ENCODE results near the gene SOBP. TPM values are rescaled to one million over a fixed set of nuclear protein-coding genes. Genes with fewer than 3 reads are reported as not detected.
A peak's percentile ranks its signal among the peaks of the same experiment; 100 is the strongest.

The SOBP gene
- total and polyA plus RNA-seq, 9 donors = 8.7 to 31.3 (median 25.8) TPM

- TF ChIP-seq POLR2A (IDR thresholded peaks at IDR 0.05) = no peak
- TF ChIP-seq CTCF (IDR thresholded peaks at IDR 0.05) = no peak
- TF ChIP-seq EP300 (IDR thresholded peaks at IDR 0.05) = no peak
- WGBS, 3 donors = 89% methylated on average over 5 of the region's 5 CpGs
These were observed 96.0 kb downstream of the SOBP start for GRCh38 chr6:107585815-107586435.

GRCh38 chr6:107587451-107587850, 97.5 kb downstream of the SOBP start:
- H3K9me3 ChIP-seq = no peaks in the 10 kb centered on the region
- peak overlapping the region in 1 of 2 donors; percentile 18 for H3K27ac ChIP-seq
- no peak for DNase-seq
- intact Hi-C loops (cut with DNase I) = no loop called here
- 3 to 10% (median 8%) methylated on average over 5 of the region's 5 CpGs for WGBS, 3 donors
- H3K36me3 ChIP-seq = no peaks in the 10 kb centered on the region
- no peak overlapping the region for H3K4me3 ChIP-seq
- no peaks in the 10 kb centered on the region for H3K27me3 ChIP-seq
- TF ChIP-seq POLR2A (IDR thresholded peaks at IDR 0.05) = no peak
- no peak for TF ChIP-seq EP300 (IDR thresholded peaks at IDR 0.05)
- TF ChIP-seq CTCF (IDR thresholded peaks at IDR 0.05) = no peak
- peaks cover 6% of the 10 kb centered on the region for H3K4me1 ChIP-seq (ENCODE audit: insufficient read depth)

More at GRCh38 chr6:107585815-107586435, 96.0 kb downstream of the SOBP start:
- Histone ChIP-seq H3K36me3 (no peaks in the 10 kb centered on the region), H3K4me1 (ENCODE audit: insufficient read depth) (peaks cover 6% of the 10 kb centered on the region), H3K27ac (no peak overlapping the region), H3K4me3 (no peak overlapping the region), H3K9me3 (no peaks in the 10 kb centered on the region), H3K27me3 (no peaks in the 10 kb centered on the region)
- intact Hi-C loops (cut with DNase I) = no loop called here
- no peak for DNase-seq

- WGBS, 3 donors = 62 to 78% (median 64%) methylated on average over 5 of the region's 5 CpGs
- intact Hi-C loops (cut with DNase I) = no loop called here
- no peak overlapping the region for H3K27ac ChIP-seq
- H3K36me3 ChIP-seq = no peaks in the 10 kb centered on the region
- DNase-seq = no peak
- peaks cover 6% of the 10 kb centered on the region for H3K4me1 ChIP-seq (ENCODE audit: insufficient read depth)
- no peak overlapping the region for H3K4me3 ChIP-seq
- no peak for TF ChIP-seq CTCF (IDR thresholded peaks at IDR 0.05)
- no peak for TF ChIP-seq EP300 (IDR thresholded peaks at IDR 0.05)
- no peak for TF ChIP-seq POLR2A (IDR thresholded peaks at IDR 0.05)
- H3K27me3 ChIP-seq = no peaks in the 10 kb centered on the region
- no peaks in the 10 kb centered on the region for H3K9me3 ChIP-seq
These were observed 99.3 kb downstream of the SOBP start for GRCh38 chr6:107589199-107589598.

GRCh38 chr6:107589934-107590333, 100.0 kb downstream of the SOBP start:
- DNase-seq = no peak
- Histone ChIP-seq H3K9me3 (no peaks in the 10 kb centered on the region), H3K27me3 (no peaks in the 10 kb centered on the region), H3K27ac (no peak overlapping the region), H3K36me3 (no peaks in the 10 kb centered on the region), H3K4me3 (no peak overlapping the region), H3K4me1 (ENCODE audit: insufficient read depth) (peaks cover 6% of the 10 kb centered on the region)
- intact Hi-C loops (cut with DNase I) = no loop called here
- WGBS, 3 donors = 84 to 95% (median 93%) methylated on average over 2 of the region's 2 CpGs
- no peak for TF ChIP-seq POLR2A (IDR thresholded peaks at IDR 0.05)
- no peak for TF ChIP-seq CTCF (IDR thresholded peaks at IDR 0.05)
- TF ChIP-seq EP300 (IDR thresholded peaks at IDR 0.05) = no peak
